ENCODE data around the gene ZNF831.

DNA sequence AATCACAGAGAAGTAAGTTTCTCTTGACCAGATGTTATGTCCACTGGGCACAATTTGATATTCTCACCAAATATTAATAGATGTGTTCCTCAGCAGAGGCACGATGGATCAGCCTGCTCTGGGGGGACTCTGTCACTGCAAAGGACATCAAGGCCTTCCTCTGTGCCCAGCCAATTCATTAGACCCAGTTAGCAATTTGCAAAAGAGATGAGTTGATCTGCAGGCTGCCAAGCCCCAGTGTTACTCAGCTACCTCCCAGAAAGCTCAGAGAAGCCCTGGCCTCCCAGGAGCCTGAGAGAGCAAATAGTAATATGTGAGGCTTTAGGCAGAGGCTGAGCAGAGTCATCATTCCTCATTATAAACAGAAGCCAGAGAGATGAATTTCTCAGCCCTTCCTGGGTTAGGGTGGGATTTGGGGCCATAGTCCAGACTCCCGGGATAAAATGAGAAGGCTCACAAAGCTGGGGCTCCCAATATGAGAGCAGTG lies 54.2 kb downstream of the ZNF831 start:
- TF ChIP-seq NFIC (IDR thresholded peaks at IDR 0.05; ENCODE audit: borderline replicate concordance) (no peak), TAF1 (IDR thresholded peaks at IDR 0.05; ENCODE audit: borderline replicate concordance, low read depth, low read length) (no peak), GATA2 (CRISPR knock-in tag; IDR thresholded peaks at IDR 0.05) (no peak), MEF2A (IDR thresholded peaks at IDR 0.05; ENCODE audit: borderline replicate concordance, low read depth) (no peak), ZBTB33 (IDR thresholded peaks at IDR 0.05; ENCODE audit: borderline replicate concordance, low read depth) (no peak)
- TF ChIP-seq, protein P1, sequence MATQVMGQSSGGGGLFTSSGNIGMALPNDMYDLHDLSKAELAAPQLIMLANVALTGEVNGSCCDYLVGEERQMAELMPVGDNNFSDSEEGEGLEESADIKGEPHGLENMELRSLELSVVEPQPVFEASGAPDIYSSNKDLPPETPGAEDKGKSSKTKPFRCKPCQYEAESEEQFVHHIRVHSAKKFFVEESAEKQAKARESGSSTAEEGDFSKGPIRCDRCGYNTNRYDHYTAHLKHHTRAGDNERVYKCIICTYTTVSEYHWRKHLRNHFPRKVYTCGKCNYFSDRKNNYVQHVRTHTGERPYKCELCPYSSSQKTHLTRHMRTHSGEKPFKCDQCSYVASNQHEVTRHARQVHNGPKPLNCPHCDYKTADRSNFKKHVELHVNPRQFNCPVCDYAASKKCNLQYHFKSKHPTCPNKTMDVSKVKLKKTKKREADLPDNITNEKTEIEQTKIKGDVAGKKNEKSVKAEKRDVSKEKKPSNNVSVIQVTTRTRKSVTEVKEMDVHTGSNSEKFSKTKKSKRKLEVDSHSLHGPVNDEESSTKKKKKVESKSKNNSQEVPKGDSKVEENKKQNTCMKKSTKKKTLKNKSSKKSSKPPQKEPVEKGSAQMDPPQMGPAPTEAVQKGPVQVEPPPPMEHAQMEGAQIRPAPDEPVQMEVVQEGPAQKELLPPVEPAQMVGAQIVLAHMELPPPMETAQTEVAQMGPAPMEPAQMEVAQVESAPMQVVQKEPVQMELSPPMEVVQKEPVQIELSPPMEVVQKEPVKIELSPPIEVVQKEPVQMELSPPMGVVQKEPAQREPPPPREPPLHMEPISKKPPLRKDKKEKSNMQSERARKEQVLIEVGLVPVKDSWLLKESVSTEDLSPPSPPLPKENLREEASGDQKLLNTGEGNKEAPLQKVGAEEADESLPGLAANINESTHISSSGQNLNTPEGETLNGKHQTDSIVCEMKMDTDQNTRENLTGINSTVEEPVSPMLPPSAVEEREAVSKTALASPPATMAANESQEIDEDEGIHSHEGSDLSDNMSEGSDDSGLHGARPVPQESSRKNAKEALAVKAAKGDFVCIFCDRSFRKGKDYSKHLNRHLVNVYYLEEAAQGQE (IDR thresholded peaks at IDR 0.05; ENCODE audit: low read depth, low read length), result no peak
- TF ChIP-seq, protein P2, sequence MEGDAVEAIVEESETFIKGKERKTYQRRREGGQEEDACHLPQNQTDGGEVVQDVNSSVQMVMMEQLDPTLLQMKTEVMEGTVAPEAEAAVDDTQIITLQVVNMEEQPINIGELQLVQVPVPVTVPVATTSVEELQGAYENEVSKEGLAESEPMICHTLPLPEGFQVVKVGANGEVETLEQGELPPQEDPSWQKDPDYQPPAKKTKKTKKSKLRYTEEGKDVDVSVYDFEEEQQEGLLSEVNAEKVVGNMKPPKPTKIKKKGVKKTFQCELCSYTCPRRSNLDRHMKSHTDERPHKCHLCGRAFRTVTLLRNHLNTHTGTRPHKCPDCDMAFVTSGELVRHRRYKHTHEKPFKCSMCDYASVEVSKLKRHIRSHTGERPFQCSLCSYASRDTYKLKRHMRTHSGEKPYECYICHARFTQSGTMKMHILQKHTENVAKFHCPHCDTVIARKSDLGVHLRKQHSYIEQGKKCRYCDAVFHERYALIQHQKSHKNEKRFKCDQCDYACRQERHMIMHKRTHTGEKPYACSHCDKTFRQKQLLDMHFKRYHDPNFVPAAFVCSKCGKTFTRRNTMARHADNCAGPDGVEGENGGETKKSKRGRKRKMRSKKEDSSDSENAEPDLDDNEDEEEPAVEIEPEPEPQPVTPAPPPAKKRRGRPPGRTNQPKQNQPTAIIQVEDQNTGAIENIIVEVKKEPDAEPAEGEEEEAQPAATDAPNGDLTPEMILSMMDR (IDR thresholded peaks at IDR 0.05), result no peak
- TF ChIP-seq, protein P3, sequence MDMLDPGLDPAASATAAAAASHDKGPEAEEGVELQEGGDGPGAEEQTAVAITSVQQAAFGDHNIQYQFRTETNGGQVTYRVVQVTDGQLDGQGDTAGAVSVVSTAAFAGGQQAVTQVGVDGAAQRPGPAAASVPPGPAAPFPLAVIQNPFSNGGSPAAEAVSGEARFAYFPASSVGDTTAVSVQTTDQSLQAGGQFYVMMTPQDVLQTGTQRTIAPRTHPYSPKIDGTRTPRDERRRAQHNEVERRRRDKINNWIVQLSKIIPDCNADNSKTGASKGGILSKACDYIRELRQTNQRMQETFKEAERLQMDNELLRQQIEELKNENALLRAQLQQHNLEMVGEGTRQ (IDR thresholded peaks at IDR 0.05; ENCODE audit: borderline replicate concordance, low read depth, low read length), result no peak
